GM21367 (cell line): ENCODE data around the gene HIF3A.
"Not testable (repeated sequence)": the region's sequence is repeated elsewhere in the genome, so short reads cannot be mapped to it uniquely, and the experiment has no call there.

Experiments used
- ATAC-seq: cut with Tn5 transposase; IDR thresholded peaks from one replicate; pipeline ENCODE4 v1.9.1; 2021; ENCODE audit not compliant: unreplicated experiment

Gene HIF3A

DNA sequence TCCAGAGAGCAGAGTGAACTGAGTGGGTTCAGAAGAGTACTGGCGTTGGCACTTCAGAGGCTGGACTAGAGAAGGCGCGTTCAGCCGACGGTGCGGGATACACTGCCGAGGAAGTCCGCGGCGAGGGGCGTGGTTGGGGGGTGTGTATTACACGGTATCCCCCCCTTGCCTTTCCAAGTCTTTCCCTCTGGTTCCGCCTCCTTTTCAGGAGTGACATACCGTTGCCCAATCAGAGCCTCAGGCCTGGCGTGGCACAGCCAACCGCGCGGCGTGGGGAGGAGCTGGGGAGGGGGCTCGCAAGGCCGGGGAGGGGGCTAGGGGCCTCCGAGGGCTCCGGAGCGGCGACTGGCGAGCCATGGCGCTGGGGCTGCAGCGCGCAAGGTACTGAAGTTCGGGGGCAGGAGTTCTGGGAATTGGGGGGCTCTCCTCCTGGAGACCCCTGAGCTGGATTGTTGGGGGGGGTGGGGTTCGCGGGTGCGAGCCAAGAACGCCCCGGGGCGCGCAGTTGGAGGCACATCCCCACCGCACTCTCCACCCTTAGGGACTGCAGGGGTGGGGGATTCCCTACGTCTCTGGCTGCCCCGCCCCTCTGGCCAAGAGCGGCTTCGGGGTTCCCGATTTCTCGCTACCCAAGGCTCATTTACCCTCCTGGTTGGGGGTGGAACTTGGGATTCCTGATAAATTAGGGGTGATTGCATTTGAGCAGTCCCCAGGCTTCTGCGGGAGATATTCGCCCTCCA, at the start of gene HIF3A:
Gene HIF3A (plus strand): TSS at position 321 of the 740 bp plus-strand sequence. CDS start 35 bp downstream, at position 356.
- no peak for ATAC-seq

DNA sequence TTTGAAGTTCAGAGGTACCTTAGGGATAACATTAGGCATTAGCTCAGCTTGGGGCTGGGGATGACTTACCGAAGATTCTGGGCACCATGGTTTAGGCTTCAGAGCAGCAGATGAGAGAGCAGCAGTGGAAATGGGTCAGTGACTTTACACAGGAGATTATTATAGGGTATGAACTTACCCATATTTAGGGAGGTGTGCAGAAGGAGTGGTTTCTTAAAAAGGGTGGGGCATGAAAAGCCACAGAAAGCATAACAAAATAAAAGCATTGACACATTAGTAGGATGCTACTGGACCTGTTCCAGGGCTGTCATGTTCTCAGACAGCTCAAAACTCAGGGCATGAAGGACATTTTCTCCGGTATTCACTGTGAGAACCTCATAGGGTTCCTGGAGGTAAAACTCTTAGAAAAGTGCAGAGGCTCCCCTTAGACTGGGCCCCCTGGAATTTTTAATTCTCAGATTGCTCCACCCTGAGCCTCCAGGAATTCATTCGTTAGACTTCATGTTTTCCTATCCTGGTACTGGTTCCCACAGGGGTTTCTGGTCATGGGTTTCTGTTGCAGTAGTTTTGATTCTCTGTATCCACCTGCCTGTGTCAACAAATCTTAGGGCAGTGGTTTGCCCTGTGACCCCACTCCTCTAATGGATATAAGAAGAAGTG, 46.6 kb upstream of the HIF3A start:
- ATAC-seq: no peak

DNA sequence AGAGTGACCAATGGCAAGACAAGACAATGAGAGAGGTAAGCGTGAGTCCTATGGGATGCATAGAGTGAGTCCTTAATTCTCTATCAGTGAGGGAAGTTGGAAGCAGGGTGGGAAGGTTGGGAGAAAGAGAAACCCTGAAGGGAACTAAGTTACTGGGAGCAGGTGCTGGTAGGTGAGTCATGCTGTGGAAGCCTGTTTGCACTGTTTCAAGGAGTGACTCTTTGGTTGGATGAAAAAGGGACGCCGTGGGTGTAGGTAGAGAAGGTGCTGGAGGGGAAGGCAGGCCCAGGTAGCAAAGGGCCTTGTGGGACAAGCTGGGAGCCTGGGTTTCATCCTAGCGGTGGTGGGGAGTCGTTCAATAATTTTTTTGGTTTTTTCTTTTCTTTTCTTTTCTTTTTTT, 45.4 kb upstream of the HIF3A start:
- ATAC-seq: no peak

DNA sequence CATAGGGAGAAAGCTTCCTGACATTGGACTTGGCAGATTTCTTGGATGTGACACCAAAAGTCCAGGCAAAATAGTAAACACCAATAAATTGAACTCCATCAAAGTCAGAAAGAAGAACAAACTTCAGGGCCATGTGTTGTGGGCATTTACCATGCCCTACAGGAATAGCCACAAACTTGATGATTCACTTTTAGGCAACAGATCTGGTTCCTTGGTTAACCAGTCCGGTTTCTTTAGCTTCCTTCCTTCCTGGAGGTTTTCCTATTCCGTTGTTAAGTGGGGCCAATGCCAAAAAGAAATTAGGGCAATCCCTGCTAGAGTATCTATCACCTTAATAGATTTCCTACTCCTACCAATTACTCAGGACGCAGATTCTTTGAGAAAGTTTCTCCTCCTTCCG, 42.1 kb upstream of the HIF3A start:
- no peak for ATAC-seq

GRCh38 chr19:46256855-46257254, 40.0 kb upstream of the HIF3A start:
- no peak for ATAC-seq

GRCh38 chr19:46261501-46261900, 35.3 kb upstream of the HIF3A start:
- not testable (repeated sequence) for ATAC-seq

GRCh38 chr19:46262684-46263296, 34.1 kb upstream of the HIF3A start:
- ATAC-seq: not testable (repeated sequence)

DNA sequence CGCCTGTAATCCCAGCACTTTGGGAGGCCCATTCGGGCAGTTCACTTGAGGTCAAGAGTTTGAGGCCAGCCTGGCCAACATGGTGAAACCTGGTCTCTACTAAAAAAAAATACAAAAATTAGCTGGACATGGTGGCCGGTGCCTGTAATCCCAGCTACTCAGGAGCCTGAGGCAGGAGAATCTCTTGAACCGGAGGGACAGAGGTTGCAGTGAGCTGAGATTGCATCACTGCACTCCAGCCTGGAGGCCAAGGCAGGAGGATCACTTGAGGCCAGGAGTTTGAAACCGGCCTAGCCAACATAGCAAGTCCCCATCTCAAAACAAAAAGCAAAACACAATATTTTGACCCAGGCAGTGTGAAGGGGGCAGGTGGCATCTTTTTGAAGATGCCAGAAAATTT, 32.0 kb upstream of the HIF3A start:
- ATAC-seq: not testable (repeated sequence)

DNA sequence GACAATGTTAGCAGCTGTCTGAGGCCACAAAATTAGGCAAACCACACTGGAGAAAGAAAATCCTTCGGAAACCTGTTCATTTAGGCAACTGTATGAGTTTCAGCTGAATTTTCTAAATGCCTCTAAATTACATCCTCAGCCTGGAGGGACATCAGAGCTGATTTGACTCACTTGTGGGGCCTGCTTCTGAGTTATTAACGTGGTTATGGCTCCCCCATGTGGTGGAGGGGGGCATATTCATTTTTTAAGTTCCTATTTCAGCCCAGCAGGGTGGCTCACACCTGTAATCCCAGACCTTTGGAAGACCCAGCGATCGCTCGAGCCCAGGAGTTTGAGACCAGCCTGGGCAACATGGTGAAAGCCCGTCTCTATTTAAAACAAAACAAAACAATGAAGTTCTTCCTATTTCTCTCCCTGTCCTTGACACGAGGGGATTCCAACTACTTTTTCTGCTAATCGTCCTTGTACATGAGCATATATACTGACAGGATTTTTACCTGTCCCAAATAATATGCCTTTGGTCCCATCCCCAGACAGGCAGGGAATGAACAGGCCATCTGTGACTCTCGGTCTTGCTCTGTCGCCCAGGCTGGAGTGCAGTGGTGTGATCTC, 31.5 kb upstream of the HIF3A start:
- ATAC-seq: no peak

- no peak for ATAC-seq
Observed at GRCh38 chr19:46269101-46269500, 27.7 kb upstream of the HIF3A start.

DNA sequence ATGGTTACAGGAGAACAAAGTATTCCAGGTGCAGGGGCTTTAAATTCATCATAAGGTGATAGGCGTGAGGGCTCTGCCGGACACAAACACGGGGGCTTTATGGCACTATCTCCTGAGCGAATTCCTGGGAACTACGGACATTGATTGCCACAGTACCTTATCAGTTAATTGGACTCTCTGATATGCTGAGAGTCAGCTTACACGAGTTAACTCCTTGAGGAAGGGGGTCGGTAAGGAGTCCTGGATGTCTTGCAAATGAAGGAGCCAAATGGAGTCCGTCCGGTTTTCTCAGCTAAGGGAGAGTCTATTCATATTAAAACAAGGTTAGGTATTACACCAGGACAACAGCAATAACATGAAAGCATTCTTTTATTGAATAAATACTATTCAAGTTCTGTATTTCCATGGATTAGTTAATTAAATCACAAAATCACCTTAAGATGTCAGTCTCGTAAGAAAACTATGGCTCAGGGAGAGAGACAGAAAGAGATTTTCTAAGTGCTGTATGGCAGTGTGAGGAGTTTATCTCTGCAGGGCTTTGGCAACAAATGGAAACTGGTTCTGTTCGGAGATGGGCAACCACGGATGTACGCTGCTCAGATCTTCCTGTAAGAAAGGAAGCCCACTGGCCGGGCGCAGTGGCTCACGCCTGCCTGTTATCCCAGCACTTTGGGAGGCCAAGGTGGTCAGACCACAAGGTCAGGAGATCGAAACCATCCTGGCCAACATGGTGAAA, 26.2 kb upstream of the HIF3A start:
- no peak for ATAC-seq

DNA sequence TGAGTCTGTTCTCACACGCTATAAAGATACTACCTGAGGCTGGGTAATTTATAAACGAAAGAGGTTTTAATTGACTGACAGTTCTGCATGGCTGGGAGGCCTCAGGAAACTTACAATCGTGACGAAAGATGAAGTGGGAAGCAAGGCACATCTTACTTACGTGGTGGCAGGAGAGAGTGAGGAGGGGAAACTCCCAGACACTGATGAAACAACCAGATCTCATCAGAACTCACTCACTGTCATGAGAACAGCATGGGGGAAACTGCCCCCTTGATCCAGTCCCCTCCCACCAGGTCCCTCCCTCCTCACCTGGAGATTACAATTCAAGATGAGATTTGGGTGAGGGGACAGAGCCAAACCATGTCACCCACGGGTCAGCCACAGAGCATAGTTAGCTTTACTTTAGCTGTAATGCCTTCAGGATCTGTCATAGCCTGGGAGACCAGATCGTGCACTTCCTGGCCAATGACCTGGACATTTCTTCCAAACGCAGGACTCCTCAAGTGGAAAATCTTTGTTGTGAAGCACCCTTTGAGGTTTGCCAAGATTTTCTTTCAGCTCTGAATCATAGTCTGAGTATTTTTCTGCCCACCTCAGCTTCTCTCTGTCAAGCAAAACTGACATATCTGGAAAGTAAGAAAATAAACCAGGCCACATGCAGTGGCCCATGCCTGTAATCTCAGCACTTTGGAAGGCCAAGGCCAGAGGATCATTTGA, 25.2 kb upstream of the HIF3A start:
- no peak for ATAC-seq

GRCh38 chr19:46273931-46274330, 22.9 kb upstream of the HIF3A start:
- ATAC-seq: not testable (repeated sequence)

- ATAC-seq: no peak
Observed at GRCh38 chr19:46279177-46279576, 17.7 kb upstream of the HIF3A start.

GRCh38 chr19:46283771-46284170, 13.1 kb upstream of the HIF3A start:
- no peak for ATAC-seq

GRCh38 chr19:46284635-46285034, 12.2 kb upstream of the HIF3A start:
- ATAC-seq: no peak

DNA sequence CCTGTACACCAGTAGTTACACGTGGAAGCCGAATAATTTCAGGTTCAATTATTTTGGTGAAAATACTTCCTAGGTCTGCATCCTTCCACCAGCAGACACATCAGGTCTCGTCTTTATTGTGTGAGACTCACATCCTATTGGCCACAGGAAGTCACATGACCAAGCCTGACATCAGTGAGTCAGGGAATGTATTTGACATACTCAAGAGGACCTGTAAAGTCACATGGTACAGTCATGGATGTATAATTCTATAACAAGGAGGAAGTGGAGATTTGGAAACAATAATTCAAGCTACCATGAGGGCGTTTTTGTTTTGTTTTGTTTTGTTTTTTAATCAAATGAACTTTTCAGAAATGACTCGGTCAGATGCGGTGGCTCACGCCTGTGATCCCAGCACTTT, 9.3 kb upstream of the HIF3A start:
- ATAC-seq: no peak

DNA sequence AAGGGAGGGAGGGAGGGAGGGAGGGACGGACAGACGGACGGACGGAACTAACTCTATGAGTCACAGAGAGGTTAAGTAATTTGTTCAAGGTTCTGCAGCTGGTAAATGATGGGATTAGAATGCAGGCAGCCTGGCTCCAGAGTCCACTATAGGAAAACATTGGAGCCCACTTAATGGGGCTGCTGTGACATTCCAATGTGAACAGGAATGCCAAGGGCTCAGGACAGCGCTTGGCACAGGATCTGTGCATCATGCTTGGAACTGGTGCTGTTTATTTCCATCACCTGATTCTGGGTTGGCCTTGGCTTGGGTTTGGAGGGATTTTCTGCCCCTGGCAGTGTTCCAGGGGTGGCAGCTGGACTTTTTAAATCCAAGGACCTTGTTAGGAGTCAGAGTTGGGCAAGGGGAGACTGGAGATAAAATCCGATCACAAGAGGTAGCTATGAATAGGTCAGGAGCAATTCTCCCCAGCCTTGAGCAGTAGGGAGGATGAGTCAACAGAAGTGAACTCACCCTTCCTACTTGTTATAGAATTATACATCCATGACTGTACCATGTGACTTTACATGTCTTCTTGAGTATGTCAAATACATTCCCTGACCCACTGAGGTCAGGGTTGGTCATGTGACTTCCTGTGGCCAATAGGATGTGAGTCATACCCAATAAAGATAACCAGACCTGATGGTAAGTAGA, 7.8 kb upstream of the HIF3A start:
- ATAC-seq: no peak

- ATAC-seq: no peak
Observed at GRCh38 chr19:46289724-46290619, 6.9 kb upstream of the HIF3A start.
